Stimulated activated CD4-positive, alpha-beta T cell treated with anti-CD3 and anti-CD28 coated beads, Interleukin-4, amount 100 ng/mL, for 4 hours (primary cell): ENCODE data around the gene NSD1.
"Not testable (repeated sequence)": the region's sequence is repeated elsewhere in the genome, so short reads cannot be mapped to it uniquely, and the experiment has no call there.

Experiments used
- DNase-seq, 2 experiments: peaks; one replicate each; pipeline ENCODE4 v3.0.0-alpha.2; 2020

Gene NSD1

DNA sequence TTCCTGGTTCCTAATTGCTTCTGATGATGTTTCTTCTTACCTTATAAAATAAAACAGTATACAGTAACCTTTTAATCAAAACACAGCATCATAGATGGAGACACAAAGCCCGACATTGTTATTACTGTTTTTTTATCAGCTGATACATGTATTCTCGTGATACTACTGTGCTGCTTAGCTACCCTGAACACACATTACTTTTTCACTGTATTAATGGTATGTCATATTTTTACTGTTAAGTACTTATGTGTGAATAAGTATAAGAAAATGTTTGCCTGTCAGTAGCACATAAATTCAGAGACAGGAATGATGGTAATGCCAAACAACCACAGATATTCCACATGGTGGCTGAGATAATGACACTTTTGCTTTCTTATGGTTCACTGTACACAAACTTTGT is 101.3 kb downstream of the NSD1 start:
- DNase-seq = no peak

DNA sequence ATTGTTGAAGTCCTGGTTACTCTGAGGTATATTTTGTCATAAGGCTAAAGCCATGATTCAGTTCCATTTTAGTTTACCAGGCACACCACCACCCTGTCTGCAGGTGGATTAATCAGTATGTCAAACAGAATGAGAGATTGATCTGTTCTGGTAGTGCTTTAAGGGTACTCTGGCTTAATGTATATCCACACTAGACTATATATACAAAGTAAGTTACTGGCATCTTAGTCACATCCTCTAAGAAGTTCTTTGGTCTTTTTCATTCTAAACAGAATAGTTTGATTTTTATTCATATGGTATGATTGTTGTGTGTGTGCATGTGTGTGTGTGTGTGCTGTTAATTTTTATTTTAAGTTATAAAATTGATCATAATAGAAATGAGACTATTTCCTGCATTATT is 108.2 kb downstream of the NSD1 start:
- no peak for DNase-seq

DNA sequence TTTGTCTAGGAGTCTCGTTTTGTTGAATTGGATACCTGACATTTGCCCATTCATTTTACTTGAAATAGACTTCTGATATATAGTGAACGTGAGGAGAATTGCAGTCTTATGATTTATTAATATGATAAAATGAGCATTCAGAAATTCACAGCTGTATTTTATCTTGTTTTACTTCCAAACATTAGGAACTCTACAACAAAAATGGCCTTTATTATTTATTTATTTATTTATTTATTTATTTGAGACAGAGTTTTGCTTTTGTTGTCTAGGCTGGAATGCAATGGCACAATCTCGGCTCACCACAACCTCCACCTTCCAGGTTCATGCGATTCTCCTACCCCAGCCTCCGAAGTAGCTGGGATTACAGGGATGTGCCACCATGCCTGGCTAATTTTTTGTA is 108.7 kb downstream of the NSD1 start:
- no peak for DNase-seq

DNA sequence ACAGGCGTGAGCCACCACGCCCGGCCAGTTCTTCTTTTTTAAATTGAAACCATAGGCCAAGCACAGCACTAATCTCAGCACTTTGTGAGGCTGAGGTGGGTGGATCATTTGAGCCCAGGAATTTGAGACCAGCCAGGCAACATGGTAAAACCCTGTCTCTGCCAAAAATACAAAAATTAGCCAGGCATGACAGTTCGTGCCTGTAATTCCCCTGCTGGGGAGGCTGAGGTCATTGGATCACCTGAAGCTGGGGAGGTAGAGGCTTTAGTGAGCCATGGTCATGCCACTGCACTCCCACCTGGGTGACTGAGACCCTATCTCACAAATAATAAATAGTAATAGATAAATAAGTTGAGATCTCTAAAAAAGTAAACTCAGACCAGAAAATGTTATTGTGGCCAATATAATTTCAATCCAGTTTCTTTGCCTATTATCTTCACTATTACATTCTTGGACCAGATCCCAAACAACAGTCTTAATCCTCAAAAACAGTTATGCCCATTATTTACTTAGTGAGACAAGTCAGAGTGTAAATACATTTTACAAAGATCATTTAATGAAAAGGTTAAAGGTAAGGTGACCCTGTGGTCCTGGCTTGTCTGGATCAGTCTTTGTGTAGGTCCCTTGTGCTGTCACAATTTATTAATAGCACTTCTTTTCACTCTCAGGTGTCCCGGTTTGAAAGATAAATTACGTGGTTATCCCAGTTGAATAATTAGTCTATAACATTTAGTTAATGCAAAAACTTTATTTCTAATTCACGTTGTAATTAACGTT is 116.4 kb downstream of the NSD1 start:
- no peak for DNase-seq

DNA sequence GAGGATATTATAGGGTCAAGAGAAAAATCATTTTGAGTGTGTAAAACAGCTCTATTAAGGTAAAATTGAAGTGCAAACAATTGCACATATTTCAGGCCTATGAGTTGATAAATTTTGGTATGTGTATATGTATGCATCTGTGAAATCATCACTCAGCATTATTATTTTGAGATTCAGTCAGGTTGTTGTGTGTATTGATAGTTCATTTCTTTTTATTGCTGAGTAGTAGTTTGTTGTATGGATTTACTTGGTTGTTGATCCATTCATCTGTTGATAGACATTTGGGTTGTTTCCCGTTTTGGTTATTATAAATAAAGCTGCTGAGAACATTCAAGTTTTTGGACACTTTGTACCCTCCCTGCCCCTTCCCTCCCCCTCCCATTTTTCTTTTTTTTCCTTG is 119.7 kb downstream of the NSD1 start:
- no peak for DNase-seq

DNA sequence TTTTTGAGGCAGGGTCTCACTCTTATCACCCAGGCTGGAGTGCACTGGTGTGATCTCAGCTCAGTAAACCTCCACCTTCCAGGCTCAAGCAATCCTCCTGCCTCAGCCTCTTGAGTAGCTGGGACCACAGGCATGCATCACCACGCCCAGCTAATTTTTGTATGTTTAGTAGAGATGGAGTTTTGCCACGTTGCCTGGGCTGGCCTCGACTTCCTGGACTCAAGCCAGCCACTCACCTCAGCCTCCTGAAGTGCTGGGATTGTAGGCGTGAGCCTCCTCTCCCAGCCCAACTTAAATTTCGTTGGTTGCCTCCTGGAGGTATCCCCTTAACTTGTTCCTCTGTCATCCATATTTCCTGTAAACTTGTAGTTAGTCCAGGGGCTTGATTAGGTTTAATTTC is 122.7 kb downstream of the NSD1 start:
- DNase-seq = no peak

DNA sequence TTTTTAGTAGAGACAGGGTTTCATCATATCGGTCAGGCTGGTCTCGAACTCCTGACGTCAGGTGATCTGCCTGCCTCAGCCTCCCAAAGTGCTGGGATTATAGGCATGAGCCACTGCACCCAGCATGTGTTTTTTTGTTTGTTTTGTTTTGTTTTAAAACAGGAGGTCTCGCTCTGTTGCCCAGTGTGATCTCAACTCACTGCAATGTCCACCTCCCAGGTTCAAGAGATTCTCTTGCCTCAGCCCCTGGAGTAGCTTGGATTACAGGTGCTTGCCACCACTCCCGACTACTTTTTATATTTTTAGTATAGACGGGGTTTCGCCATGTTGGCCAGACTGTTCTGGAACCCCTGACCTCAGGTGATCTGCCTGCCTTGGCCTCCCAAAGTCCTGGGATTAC is 125.1 kb downstream of the NSD1 start:
- DNase-seq = not testable (repeated sequence)

DNA sequence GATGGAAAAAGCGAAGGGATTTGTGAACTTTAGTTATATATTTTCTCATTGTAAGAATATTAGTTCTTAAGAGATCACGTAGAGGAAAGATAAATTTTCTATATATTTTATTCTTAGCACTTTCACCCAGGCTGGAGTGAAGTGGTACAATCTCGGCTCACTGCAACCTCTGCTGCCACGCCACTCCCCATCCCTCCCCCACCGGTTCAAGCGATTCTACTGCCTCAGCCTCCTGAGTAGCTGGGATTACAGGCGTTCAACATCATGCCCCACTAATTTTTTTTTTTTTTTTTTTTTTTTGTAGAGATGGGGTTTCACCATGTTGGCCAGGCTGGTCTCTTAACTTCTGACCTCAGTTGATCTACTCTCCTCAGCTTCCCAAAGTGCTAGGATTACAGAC is 127.4 kb downstream of the NSD1 start:
- no peak for DNase-seq

DNA sequence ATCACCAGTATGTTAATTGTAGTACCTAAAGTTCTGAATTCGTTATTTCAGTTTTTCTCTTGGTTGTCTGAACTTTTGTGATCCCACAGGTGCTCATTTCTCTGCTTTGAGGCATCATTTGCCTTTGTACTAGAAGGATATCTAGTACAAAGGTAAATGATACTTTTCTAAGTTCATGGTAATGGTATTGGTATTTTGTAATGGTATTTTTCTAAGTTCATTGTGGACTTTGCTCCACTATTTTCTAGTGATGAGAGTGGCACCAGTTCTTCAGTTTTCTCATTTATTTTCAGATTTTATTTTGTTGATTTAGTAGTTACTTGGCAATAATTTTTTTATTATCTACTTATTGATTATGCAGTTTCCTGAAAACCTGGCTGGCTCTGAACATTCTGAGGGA is 127.9 kb downstream of the NSD1 start:
- no peak for DNase-seq

DNA sequence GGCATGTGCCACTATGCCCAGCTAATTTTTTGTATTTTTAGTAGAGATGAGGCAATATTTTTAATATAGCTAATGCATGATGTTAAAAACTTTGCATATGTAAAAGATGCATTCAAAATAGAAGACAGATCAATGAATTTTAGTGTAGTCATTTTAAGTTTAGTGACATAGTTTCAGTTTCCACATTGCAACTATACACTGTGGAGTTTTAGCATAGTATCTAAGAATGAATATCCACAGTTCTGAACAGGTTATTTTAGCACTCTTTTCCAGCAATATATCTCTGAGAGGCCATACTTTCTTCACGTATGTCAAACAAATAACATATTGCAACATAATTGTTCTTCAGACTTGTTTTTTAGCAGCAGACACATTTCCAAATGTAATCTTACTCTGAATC is 130.6 kb downstream of the NSD1 start:
- no peak for DNase-seq

DNA sequence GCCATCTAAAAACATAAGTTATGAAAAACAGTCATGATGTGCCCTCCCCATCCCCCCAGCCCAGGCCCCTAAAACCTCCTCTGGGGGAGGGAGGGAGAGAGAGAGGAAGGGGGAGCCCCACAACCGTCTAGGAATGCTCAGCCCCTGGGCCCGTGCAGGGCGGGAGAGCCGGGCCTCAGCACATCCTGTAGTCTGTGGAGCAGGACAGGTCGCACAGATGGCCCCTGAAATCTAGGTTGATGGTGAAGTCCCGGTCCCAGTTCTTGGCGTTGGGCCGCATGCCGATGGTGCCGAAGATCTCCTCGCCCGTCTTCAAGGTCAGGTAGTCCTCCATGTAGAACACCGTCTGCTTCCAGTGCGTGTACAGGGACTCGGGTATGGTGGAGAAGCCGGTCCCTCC is 131.8 kb downstream of the NSD1 start:
- no peak for DNase-seq

DNA sequence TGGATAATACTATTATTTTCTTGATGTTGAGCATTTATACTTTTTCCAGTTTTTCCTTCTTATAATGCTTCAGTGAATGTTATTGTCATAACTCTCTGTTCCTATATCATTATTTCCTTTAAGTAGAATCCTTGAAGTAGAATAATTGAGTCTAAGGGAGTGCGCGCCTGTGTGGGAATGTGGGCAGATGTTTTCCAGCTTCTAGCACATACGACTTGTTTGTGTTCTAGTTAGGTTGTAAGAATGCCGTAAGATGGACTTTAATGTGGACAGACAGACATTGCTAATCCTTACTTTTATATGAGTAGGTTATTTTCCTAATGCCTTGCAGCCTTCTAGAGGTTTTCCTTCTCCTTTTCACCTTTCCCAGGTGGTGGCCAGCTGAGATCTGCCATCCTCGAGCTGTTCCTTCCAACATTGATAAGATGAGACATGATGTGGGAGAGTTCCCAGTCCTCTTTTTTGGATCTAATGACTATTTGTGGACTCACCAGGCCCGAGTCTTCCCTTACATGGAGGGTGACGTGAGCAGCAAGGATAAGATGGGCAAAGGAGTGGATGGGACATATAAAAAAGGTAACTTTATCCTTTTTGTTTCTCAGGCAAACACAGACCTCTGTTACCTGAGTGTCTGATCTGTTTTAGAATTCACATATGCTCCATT is 135.8 kb downstream of the NSD1 start:
- DNase-seq = no peak

DNA sequence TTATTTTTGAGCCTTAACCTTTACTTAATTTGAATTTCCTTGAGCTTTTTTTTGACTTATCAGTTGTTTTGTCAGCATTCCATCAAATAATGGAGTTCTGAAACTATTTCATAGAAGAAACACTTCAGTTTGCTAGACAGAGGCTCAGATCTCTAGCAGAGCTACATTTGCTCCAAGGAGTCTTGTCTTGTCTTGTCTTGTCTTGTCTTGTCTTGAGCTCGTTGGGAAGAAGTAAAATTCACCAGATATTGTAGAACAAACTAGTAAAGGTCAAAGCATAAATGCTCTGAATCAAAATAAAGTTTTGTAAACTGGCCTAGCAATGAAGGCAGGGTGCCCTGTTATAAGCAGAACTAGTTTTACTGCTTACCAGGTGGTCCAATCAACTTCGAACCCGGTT is 136.4 kb downstream of the NSD1 start:
- no peak for DNase-seq

DNA sequence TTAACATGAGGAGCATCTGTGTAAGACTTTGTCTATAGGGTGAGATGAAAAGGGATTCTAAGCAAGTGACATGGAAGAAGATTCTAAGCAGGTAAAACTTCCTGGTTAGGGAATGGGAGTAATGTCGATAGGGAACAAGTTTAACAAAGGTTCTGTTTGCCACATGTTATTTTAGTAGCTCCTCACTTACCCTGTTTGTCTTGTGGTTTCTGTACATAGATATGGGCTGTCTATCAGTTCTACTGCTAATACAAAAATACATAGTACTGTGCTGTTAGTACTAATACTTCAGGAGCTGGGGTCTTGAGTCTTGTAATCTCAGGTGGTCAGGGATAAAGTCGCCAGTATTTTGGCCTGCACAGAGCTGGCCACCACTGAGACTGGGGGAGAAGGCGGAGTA is 137.1 kb downstream of the NSD1 start:
- DNase-seq = no peak

DNA sequence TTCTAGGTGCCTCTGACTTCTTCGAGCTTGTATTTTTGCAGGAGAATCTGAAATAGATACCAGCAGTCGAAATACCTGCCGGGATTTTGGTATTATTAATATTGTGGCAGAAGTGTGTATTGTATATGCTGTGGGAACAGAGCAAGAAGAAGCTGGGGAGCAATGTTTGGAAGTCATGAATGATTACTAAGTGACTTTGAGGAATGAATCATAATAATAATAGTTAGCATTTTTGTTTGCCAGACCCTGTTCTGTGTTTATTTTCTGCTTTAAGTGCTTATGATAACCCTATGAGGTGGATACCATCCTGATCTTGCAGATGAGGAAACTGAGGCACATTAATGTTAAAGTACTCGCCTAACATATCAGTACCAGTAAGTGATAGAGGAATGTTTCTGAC is 137.5 kb downstream of the NSD1 start:
- no peak for DNase-seq

DNA sequence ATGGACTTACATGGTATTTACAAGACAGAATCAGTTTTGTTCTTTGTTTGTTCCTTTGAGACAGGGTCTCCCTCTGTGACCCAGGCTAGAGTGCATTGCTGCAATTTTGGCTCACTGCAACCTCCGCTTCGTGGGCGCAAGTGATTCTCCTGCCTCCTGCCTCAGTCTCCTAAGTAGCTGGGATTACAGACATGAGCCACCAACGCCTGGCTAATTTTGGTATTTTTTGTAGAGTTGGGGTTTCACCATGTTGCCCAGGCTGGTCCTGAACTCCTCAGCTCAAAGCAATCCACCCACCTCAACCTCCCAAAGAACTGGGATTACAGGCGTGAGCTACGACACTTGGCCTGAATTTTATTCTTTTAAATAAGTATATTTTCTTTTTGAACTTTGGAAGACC is 142.3 kb downstream of the NSD1 start:
- DNase-seq = no peak

DNA sequence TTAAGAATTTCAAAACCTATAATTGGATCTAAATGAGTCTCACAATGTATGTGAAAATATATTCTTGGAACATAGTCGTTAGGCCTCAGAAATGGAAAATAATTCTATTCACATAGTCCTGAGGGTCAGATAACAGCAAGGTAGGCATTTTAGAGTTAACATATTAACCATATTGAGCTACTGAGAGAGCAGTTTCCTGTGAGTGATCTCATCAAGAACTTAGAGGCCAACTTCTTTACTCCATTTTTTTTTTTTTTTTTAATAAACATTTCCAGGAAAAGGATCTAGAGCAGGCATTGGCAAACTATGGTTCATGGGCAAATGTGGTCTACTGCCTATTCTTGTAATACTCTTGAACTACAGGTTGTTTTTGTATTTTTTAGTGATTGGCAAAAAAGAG is 143.3 kb downstream of the NSD1 start:
- DNase-seq = no peak

DNA sequence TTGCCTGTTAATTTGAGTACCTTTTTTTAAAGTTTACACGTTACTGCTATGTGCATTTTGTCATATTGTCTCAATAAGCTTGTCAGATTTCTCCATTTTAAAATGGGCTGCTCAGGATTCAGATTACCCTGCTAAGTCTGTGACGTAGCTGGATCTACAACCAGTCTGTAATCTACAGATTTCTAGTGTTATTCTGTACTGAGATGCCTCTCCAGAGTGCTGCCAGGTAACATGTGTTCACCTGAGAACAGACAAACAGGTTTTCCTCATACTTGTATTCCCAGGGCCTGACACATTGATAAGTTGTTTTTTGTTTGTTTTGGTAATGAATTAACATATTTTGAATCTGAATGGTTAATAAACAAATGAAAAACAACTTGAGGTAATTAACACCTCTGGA is 154.6 kb downstream of the NSD1 start:
- no peak for DNase-seq

DNA sequence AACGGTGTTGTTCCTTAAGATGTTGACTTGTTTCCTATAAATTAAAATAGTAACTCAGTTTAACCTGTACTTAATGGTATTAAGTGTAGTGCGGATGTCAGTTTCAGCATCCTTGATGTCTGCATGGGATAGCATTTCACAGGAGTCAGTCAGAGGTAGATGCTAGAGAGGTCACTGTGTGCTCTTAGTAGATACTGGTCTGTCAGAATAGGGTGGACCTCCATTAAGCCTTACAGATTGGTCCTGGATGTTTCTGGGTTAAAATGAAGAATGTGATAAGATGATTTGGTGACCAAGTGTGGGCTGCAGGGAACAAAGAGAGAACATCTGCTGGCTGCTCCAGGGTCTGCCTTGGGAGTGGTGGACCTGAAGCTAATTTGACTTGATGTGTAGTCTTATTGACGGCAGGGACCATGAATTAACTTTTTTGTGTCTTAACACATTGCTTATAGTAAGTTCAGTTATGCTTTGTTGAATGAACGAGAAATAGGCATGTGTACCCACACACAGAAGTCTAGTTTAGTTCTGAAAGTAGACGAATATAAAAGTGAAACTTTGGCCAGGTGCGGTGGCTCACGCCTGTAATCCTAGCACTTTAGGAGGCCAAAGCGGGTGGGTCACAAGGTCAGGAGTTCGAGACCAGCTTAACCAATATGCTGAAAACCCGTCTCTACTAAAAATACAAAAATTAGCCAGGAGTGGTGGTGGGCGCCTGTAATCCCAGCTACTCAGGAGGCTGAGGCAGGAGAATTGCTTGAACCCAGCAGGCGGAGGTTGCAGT is 157.4 kb downstream of the NSD1 start:
- no peak for DNase-seq

DNA sequence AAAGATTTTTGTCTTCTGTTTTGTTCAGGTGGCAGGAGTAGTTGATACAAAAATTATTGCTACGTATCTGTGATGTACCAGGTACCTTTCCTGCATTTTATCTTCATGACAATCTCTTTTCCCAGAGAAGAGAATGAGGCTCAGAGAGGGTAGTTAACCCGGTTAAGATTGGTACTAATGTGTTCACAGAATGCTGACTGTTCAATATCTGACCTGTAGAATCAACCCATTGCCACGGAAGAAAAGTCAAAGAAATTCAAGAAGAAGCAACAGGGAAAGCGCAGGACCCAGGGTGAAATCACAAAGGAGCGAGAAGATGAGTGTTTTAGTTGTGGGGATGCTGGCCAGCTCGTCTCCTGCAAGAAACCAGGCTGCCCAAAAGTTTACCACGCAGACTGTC is 158.2 kb downstream of the NSD1 start:
- DNase-seq = no peak

DNA sequence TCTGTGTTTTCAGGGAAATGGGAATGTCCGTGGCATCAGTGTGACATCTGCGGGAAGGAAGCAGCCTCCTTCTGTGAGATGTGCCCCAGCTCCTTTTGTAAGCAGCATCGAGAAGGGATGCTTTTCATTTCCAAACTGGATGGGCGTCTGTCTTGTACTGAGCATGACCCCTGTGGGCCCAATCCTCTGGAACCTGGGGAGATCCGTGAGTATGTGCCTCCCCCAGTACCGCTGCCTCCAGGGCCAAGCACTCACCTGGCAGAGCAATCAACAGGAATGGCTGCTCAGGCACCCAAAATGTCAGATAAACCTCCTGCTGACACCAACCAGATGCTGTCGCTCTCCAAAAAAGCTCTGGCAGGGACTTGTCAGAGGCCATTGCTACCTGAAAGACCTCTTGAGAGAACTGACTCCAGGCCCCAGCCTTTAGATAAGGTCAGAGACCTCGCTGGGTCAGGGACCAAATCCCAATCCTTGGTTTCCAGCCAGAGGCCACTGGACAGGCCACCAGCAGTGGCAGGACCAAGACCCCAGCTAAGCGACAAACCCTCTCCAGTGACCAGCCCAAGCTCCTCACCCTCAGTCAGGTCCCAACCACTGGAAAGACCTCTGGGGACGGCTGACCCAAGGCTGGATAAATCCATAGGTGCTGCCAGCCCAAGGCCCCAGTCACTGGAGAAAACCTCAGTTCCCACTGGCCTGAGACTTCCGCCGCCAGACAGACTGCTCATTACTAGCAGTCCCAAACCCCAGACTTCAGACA is 160.4 kb downstream of the NSD1 start:
- no peak for DNase-seq

DNA sequence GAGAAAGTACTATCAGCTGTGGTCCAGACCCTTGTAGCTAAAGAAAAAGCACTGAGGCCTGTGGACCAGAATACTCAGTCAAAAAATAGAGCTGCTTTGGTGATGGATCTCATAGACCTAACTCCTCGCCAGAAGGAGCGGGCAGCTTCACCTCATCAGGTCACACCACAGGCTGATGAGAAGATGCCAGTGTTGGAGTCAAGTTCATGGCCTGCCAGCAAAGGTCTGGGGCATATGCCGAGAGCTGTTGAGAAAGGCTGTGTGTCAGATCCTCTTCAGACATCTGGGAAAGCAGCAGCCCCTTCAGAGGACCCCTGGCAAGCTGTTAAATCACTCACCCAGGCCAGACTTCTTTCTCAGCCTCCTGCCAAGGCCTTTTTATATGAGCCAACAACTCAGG is 161.1 kb downstream of the NSD1 start:
- DNase-seq = no peak

DNA sequence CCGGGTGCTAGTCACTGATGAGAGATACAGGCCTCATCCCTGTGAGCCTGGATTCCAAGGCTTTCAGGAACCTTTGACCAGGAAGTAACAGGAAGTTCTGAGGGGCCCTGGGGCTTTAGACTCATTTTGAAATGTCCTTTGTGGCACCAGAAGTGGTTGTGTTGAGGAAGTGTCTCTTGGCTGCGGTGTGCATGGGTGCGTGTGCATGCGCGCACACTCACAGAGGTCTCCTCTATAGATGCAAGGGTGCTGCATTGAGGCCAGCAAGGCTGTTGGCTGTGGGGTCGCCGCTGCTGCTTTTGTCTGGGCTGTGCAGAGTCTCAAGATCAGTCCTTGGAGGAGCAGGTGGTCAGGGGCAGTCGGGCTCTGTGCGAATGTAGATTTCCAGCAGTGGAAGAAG is 162.4 kb downstream of the NSD1 start:
- no peak for DNase-seq
